A549 (cell line): Measurements from ENCODE around the gene SPIRE1. TPM values are rescaled to one million over a fixed set of nuclear protein-coding genes. Genes with fewer than 3 reads are reported as not detected.
A peak's percentile ranks its signal among the peaks of the same experiment; 100 is the strongest.

Experiments used
- ATAC-seq, 2 experiments: fragments of 200-7000 bp in 1 of 2; fragments of >200 bp in 1 of 2; cut with Nextera tagmentation in 1 of 2; cut with Tn5 transposase in 1 of 2; 3 replicates each; pipeline versions ENCODE4 v1.8.0 to v1.9.1; 2018 to 2020; ENCODE audit warnings: mild to moderate bottlenecking in 1 of 2, moderate library complexity in 1 of 2
- CTCF ChIA-PET: fragments of 300-600 bp; sonication (Branson Sonifier 250); formaldehyde crosslinking; extraction: SDS; loops from one replicate; lab custom pipeline; 2021; ENCODE audit warnings: antibody characterized with exemption, inconsistent platforms; lab: Yijun Ruan, JAX
- POLR2A ChIA-PET: fragments of 350-600 bp; formaldehyde crosslinking; extraction: SDS; loops from one replicate; lab custom pipeline; 2021; ENCODE audit warnings: antibody characterized with exemption, inconsistent platforms; lab: Yijun Ruan, JAX
- DNase-seq, 2 experiments: peaks; one replicate each; pipeline versions ENCODE4 v3.0.0 to v3.0.0-alpha.2; 2011 to 2016; ENCODE audit warnings: low read depth in 1 of 2, low spot score in 1 of 2
- FAIRE-seq: peaks from 2 replicates; lab custom pipeline; 2011; peaks lifted over from hg19 to GRCh38; lab: Jason Lieb, UNC
- H3K27ac ChIP-seq, 2 experiments: fragments of >200 bp; sonication (Bioruptor Twin); formaldehyde crosslinking; 3 replicates each; pipeline ENCODE4 v1.5.1; 2016 to 2017
- H3K4me1 ChIP-seq: fragments of >200 bp; sonication (Bioruptor Twin); formaldehyde crosslinking; 3 replicates; pipeline ENCODE4 v1.6.1; 2016
- H3K4me2 ChIP-seq: fragments of >200 bp; sonication (Bioruptor Twin); formaldehyde crosslinking; 3 replicates; pipeline ENCODE4 v1.6.1; 2016
- H3K4me3 ChIP-seq: fragments of >200 bp; sonication (Bioruptor Twin); formaldehyde crosslinking; 3 replicates; pipeline ENCODE4 v1.5.1; 2016
- H3K9me3 ChIP-seq: fragments of >200 bp; sonication (Bioruptor Twin); formaldehyde crosslinking; 3 replicates; pipeline ENCODE4 v1.6.1; 2016
- BCL3 ChIP-seq: fragments of >200 bp; sonication (Bioruptor Twin); formaldehyde crosslinking; IDR thresholded peaks from 3 replicates; pipeline ENCODE4 v1.6.1; 2016
- BHLHE40 ChIP-seq: IDR thresholded peaks from 2 replicates; pipeline ENCODE4 v1.6.1; 2012; ENCODE audit warnings: low read depth, low read length, inconsistent platforms
- CBX8 ChIP-seq: fragments of 200-600 bp; sonication (generic); IDR thresholded peaks from 2 replicates; pipeline ENCODE4 v1.6.1; 2016
- CHD2 ChIP-seq: fragments of 150-350 bp; IDR thresholded peaks from 2 replicates; pipeline ENCODE4 v1.6.1; 2014; ENCODE audit warnings: low read length; ENCODE audit not compliant: partially characterized antibody
- E2F6 ChIP-seq: IDR thresholded peaks from 2 replicates; pipeline ENCODE4 v1.6.1; 2012; ENCODE audit warnings: low read depth, borderline replicate concordance
- EP300 ChIP-seq, 2 experiments: fragments of >200 bp; sonication (Bioruptor Twin); formaldehyde crosslinking; IDR thresholded peaks; 2 replicates in 1 of 2; 3 replicates in 1 of 2; pipeline ENCODE4 v1.6.1; 2016 to 2017
- ESRRA ChIP-seq: fragments of 150-350 bp; IDR thresholded peaks from 2 replicates; pipeline ENCODE4 v1.6.1; 2014; ENCODE audit warnings: mild to moderate bottlenecking, low read length, borderline replicate concordance
- FOXS1 ChIP-seq: fragments of 250-450 bp; sonication (Bioruptor Pico); IDR thresholded peaks from 2 replicates; pipeline ENCODE4 v1.5.0; 2020; ENCODE audit warnings: mild to moderate bottlenecking, moderate library complexity
- HEYL ChIP-seq: fragments of 250-450 bp; sonication (Bioruptor Pico); IDR thresholded peaks from 2 replicates; pipeline ENCODE4 v1.8.0; 2021; ENCODE audit warnings: mild to moderate bottlenecking, moderate library complexity
- HMGXB4 ChIP-seq: fragments of 250-450 bp; sonication (Bioruptor Pico); IDR thresholded peaks from 2 replicates; pipeline ENCODE4 v1.5.0; 2021; ENCODE audit warnings: mild to moderate bottlenecking, moderate library complexity, borderline replicate concordance
- HOXA7 ChIP-seq: fragments of 250-450 bp; sonication (Bioruptor Pico); IDR thresholded peaks from 2 replicates; pipeline ENCODE4 v1.5.0; 2020; ENCODE audit warnings: mild to moderate bottlenecking, moderate library complexity
- HOXB5 ChIP-seq: fragments of 250-450 bp; sonication (Bioruptor Pico); IDR thresholded peaks from 2 replicates; pipeline ENCODE4 v1.5.0; 2020; ENCODE audit warnings: mild to moderate bottlenecking, moderate library complexity
- JUN ChIP-seq, 2 experiments: fragments of >200 bp; sonication (Bioruptor Twin); formaldehyde crosslinking; IDR thresholded peaks; 2 replicates in 1 of 2; 3 replicates in 1 of 2; pipeline ENCODE4 v1.6.1; 2016 to 2017
- MAFK ChIP-seq: fragments of 450-650 bp; IDR thresholded peaks from 2 replicates; pipeline ENCODE4 v1.6.1; 2014; ENCODE audit not compliant: partially characterized antibody
- NFE2L2 ChIP-seq: fragments of 150-350 bp; conservative IDR thresholded peaks from 2 replicates; pipeline ENCODE4 v1.6.1; 2014; ENCODE audit warnings: low read length
- NR3C1 ChIP-seq: fragments of >200 bp; sonication (Bioruptor Twin); formaldehyde crosslinking; IDR thresholded peaks from 3 replicates; pipeline ENCODE4 v1.6.1; 2017
- POLR2A ChIP-seq: IDR thresholded peaks from 2 replicates; pipeline ENCODE4 v1.6.1; 2012; ENCODE audit warnings: mild to moderate bottlenecking, low read length
- RAD21 ChIP-seq, 2 experiments: fragments of >200 bp in 1 of 2; sonication (Bioruptor Twin) in 1 of 2; formaldehyde crosslinking in 1 of 2; IDR thresholded peaks in 1 of 2; conservative IDR thresholded peaks in 1 of 2; 2 replicates in 1 of 2; 3 replicates in 1 of 2; pipeline ENCODE4 v1.6.1; 2012 to 2018; ENCODE audit warnings: inconsistent platforms in 1 of 2
- RARB ChIP-seq: fragments of 250-450 bp; sonication (Bioruptor Pico); IDR thresholded peaks from 2 replicates; pipeline ENCODE4 v1.8.0; 2021; ENCODE audit warnings: mild to moderate bottlenecking, moderate library complexity
- RCOR1 ChIP-seq: fragments of 150-350 bp; IDR thresholded peaks from 2 replicates; pipeline ENCODE4 v1.6.1; 2014; ENCODE audit warnings: antibody characterized with exemption, low read length, low read depth
- RNF2 ChIP-seq: fragments of 200-600 bp; sonication (generic); IDR thresholded peaks from 2 replicates; pipeline ENCODE4 v1.6.1; 2016; ENCODE audit warnings: low read depth, mild to moderate bottlenecking, antibody characterized with exemption, moderate library complexity, borderline replicate concordance
- SMC3 ChIP-seq: fragments of >200 bp; sonication (Bioruptor Twin); formaldehyde crosslinking; IDR thresholded peaks from 3 replicates; pipeline ENCODE4 v1.6.1; 2018; ENCODE audit warnings: inconsistent platforms
- USF2 ChIP-seq: fragments of 450-650 bp; IDR thresholded peaks from 2 replicates; pipeline ENCODE4 v1.6.1; 2014; ENCODE audit warnings: antibody characterized with exemption
- ZFP36 ChIP-seq: fragments of 450-650 bp; IDR thresholded peaks from 2 replicates; pipeline ENCODE4 v1.6.1; 2014; ENCODE audit warnings: borderline replicate concordance; ENCODE audit not compliant: partially characterized antibody
- ZNF302 ChIP-seq: fragments of 250-450 bp; sonication (Bioruptor Pico); IDR thresholded peaks from 2 replicates; pipeline ENCODE4 v1.9.0; 2021; ENCODE audit warnings: inconsistent platforms, mild to moderate bottlenecking, moderate library complexity
- ZSCAN20 ChIP-seq: fragments of 250-450 bp; sonication (Bioruptor Pico); IDR thresholded peaks from 2 replicates; pipeline ENCODE4 v1.8.0; 2022; ENCODE audit warnings: mild to moderate bottlenecking, moderate library complexity
- WGBS: methylation state at CpG from one replicate; pipeline ENCODE4 v1.1.6; 2017; ENCODE audit errors: missing lambda C conversion rate; 5-methylcytosine and 5-hydroxymethylcytosine counted together
- polyA plus RNA-seq, 4 experiments: library from polyadenylated mRNA; depleted of rRNA in 3 of 4; stranded (reverse); fragments of >200 nt; fragmentation: RNase III in 1 of 4; extraction: RNeasy Plus Mini Kit Qiagen cat#74134 plus additional on column Dnase treatment in 1 of 4; gene quantifications; 2 replicates in 3 of 4; 3 replicates in 1 of 4; pipeline ENCODE4 v1.2.3, GENCODE V29; 2011 to 2017
- TF ChIP-seq, protein P1 (sequence below): IDR thresholded peaks from 2 replicates; pipeline ENCODE4 v1.6.1; 2012

Gene SPIRE1
- polyA plus RNA-seq, 2 of the 4 experiments (the other 2 are of a cell fraction), result 8.3 to 29.4 TPM

DNA sequence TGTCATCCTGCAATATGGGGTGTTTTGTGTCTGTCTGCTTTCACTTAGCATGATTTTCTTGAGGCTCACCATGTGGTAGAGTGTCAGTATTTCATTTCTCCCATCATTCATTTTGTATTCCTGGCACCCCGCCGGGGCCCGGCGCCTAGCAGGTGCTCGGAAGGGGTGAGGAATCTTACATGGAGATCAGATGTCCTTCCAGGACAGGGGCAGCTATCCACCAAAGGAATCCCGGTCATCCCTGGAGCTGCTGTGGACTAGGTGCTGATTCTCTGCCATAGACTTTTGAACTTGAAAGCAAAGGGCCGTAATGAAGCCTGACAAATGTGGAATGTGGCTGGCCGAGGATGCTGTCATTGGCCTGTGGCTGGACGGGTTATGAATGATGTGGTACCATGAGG is 247.8 kb downstream of the SPIRE1 start:
- 91% methylated on average over 9 of the region's 9 CpGs for WGBS
- CTCF ChIA-PET, result interaction anchor here (1.4 kb wide), 1 partner anchor 19 kb away, joined by 4 read pairs; no protein-coding TSS in a partner anchor
- Histone ChIP-seq H3K4me2 (peak overlapping the region; percentile 94), H3K27ac (no peak overlapping the region), H3K4me3 (no peak overlapping the region), H3K9me3 (no peaks in the 10 kb centered on the region), H3K4me1 (peaks cover 14% of the 10 kb centered on the region)
- POLR2A ChIA-PET, result interaction anchor here (0.5 kb wide), 1 partner anchor 473 kb away, joined by 3 read pairs; no protein-coding TSS in a partner anchor
- TF ChIP-seq HOXB5 (CRISPR knock-in tag), result no peak
- no peak for TF ChIP-seq HOXA7
- TF ChIP-seq NFE2L2, result no peak
- no peak for TF ChIP-seq ESRRA
- TF ChIP-seq RCOR1, result no peak
- TF ChIP-seq HEYL (CRISPR knock-in tag), result no peak
- no peak for TF ChIP-seq RAD21 (conservative IDR thresholded peaks at IDR 0.05 in 1 of 2, IDR thresholded peaks at IDR 0.05 in 1 of 2)
- no peak for TF ChIP-seq FOXS1 (CRISPR knock-in tag)
- no peak for TF ChIP-seq EP300 (IDR thresholded peaks at IDR 0.05)
- no peak for TF ChIP-seq SMC3
- ATAC-seq, result no peak
- no peak for DNase-seq
- no peak for FAIRE-seq

DNA sequence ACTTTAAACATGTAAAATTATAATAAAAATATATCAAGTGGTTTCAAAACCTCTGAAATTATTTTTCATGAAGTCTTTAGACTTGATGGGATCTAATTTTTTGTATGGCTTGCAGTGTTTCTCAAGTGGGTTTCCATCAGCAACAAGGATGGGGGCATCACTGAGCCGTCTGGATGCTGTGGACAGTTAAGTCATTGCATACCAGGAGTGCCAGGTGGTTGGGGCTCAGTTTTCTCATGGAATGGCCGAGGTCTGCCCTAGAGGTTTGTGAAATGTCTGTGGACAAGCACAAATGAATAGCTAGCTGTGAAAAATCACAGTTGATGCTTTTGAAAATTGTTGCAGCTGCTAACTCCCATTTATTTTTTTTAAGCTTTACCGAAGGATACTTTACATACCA is 248.4 kb downstream of the SPIRE1 start:
- Histone ChIP-seq H3K4me2 (peak overlapping the region; percentile 94), H3K9me3 (no peaks in the 10 kb centered on the region), H3K4me3 (no peak overlapping the region), H3K4me1 (peaks cover 20% of the 10 kb centered on the region), H3K27ac (no peak overlapping the region)
- FAIRE-seq (no peak), DNase-seq (no peak), ATAC-seq (no peak)
- ChIA-PET POLR2A (interaction anchor here (0.5 kb wide), 1 partner anchor 474 kb away, joined by 3 read pairs; no protein-coding TSS in a partner anchor), CTCF (interaction anchor here (1.4 kb wide), 1 partner anchor 18 kb away, joined by 4 read pairs; no protein-coding TSS in a partner anchor)
- TF ChIP-seq CBX8, result no peak
- TF ChIP-seq HMGXB4 (CRISPR knock-in tag), result no peak
- TF ChIP-seq MAFK, result no peak
- TF ChIP-seq EP300 (IDR thresholded peaks at IDR 0.05), result no peak
- no peak for TF ChIP-seq RCOR1
- TF ChIP-seq JUN (IDR thresholded peaks at IDR 0.05), result no peak
- no peak for TF ChIP-seq NR3C1
- no peak for TF ChIP-seq USF2
- 73% methylated on average over 3 of the region's 3 CpGs for WGBS

DNA sequence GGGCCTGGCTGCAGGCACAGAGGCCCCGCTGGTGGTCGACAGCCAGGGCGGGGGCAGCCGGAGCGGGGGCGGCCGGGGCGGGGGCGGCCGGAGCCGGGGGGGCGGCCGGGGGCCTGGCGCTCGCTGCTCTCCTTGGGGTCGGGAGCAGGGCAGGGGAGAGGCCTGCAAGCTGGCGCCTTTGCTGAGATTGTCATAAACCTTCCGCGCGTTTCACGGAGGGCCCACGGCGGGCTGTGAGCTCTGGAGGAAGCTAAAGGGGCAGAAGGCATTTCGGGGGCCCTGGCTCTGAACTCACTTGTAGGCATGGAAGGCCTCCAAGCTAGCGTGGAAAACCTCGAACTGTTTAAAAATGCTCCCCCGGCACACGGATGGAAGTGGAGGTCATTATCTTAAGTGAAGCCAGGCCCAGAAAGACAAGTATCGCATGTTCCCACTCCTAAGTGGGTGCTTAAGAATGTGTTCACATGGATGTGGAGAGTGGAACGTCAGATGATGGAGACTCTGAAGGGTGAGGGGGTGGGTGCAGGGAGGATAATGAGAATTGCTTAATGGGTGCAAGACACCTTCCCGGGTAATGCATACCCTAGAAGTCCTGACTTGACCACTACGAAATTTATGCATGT is 249.5 kb downstream of the SPIRE1 start:
- Histone ChIP-seq H3K4me2 (peak overlapping the region; percentile 94), H3K27ac (peak overlapping the region; percentile 88 to 100), H3K9me3 (no peaks in the 10 kb centered on the region), H3K4me1 (peaks cover 30% of the 10 kb centered on the region), H3K4me3 (peak overlapping the region; percentile 74)
- FAIRE-seq (no peak), ATAC-seq (0 out of 6 replicates have a peak, but pooled peaks of 1 of the 2 experiments have one; percentile 6), DNase-seq (peak in 1 of 2 experiments; percentile 19)
- 8% methylated on average over 14 of the region's 32 CpGs for WGBS
- TF ChIP-seq JUN (IDR thresholded peaks at IDR 0.05) (no peak), RNF2 (no peak), NR3C1 (no peak), BCL3 (no peak), BHLHE40 (no peak), ZNF302 (no peak), E2F6 (no peak), POLR2A (no peak), ZSCAN20 (CRISPR knock-in tag) (no peak), USF2 (no peak), CHD2 (no peak), RARB (CRISPR knock-in tag) (no peak), SMC3 (no peak), RAD21 (conservative IDR thresholded peaks at IDR 0.05 in 1 of 2, IDR thresholded peaks at IDR 0.05 in 1 of 2) (no peak), ZFP36 (no peak)
- TF ChIP-seq, protein P1, sequence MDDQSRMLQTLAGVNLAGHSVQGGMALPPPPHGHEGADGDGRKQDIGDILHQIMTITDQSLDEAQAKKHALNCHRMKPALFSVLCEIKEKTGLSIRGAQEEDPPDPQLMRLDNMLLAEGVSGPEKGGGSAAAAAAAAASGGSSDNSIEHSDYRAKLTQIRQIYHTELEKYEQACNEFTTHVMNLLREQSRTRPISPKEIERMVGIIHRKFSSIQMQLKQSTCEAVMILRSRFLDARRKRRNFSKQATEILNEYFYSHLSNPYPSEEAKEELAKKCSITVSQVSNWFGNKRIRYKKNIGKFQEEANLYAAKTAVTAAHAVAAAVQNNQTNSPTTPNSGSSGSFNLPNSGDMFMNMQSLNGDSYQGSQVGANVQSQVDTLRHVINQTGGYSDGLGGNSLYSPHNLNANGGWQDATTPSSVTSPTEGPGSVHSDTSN, result no peak
- CTCF ChIA-PET, result interaction anchor here (1.1 to 1.7 kb wide), 4 partner anchors 13 to 251 kb away, joined by 3 to 5 read pairs (median 4); no protein-coding TSS in a partner anchor
- POLR2A ChIA-PET, result interaction anchor here (0.5 to 1.2 kb wide), 7 partner anchors 14 to 294 kb away, joined by 3 to 8 read pairs (median 4); partner anchors contain the start of genes AFG3L2, CEP76 and PSMG2
